Kidney (tissue), 14 donors: Measurements from ENCODE around the gene ZNF469. TPM values are rescaled to one million over a fixed set of nuclear protein-coding genes. Genes with fewer than 3 reads are reported as not detected.

ENCODE experiments used
- DNase-seq, 5 donors: peaks; one replicate each; pipeline ENCODE4 v3.0.0-alpha.2; 2013 to 2020
- FAIRE-seq: peaks from 2 replicates; lab custom pipeline; 2012; peaks lifted over from hg19 to GRCh38; lab: Jason Lieb, UNC
- H3K27ac ChIP-seq, 2 donors: one replicate each; pipeline ENCODE4 v1.7.0; 2013; ENCODE audit warnings: low read depth in 2 of 2, low read length in 2 of 2, inconsistent platforms in 1 of 2
- H3K27me3 ChIP-seq: one replicate; pipeline ENCODE4 v1.7.1; 2013; ENCODE audit warnings: low read length, inconsistent platforms; ENCODE audit not compliant: control insufficient read depth, insufficient read depth
- H3K36me3 ChIP-seq, 3 donors: one replicate each; pipeline versions ENCODE4 v1.7.0 to v1.7.1; 2013; ENCODE audit warnings: low read length in 3 of 3, control low read depth in 1 of 3, inconsistent platforms in 1 of 3; ENCODE audit not compliant: insufficient read depth in 3 of 3, control insufficient read depth in 2 of 3
- H3K4me1 ChIP-seq, 3 donors: one replicate each; pipeline versions ENCODE4 v1.7.0 to v1.7.1; 2013; ENCODE audit warnings: low read length in 3 of 3, inconsistent platforms in 1 of 3, low read depth in 1 of 3; ENCODE audit not compliant: control insufficient read depth in 2 of 3, insufficient read depth in 2 of 3
- H3K4me3 ChIP-seq, 3 donors: one replicate each; pipeline versions ENCODE4 v1.7.0 to v1.8.1; 2013; ENCODE audit warnings: low read length in 3 of 3, control low read depth in 1 of 3, inconsistent platforms in 1 of 3
- H3K9ac ChIP-seq, 3 donors: one replicate each; pipeline versions ENCODE4 v1.7.0 to v1.7.1; 2013; ENCODE audit warnings: low read length in 3 of 3, control low read depth in 1 of 3, inconsistent platforms in 1 of 3
- H3K9me3 ChIP-seq, 3 donors: one replicate each; pipeline versions ENCODE4 v1.7.0 to v1.7.1; 2013; ENCODE audit warnings: low read length in 3 of 3, control low read depth in 1 of 3, inconsistent platforms in 1 of 3; ENCODE audit not compliant: control insufficient read depth in 2 of 3, insufficient read depth in 1 of 3
- CTCF ChIP-seq: IDR thresholded peaks from 3 replicates; pipeline ENCODE4 v1.5.1; 2012; ENCODE audit warnings: mild to moderate bottlenecking, moderate library complexity, borderline replicate concordance; ENCODE audit not compliant: insufficient read depth; ENCODE audit errors: extremely low read depth
- intact Hi-C: fragments of 100-400 bp; cut with DNase I; formaldehyde crosslinking; loops from one replicate; pipeline ENCODE4 v1.11.1; 2022
- polyA plus RNA-seq: library from polyadenylated mRNA; stranded (reverse); fragments of 350-450 nt; fragmentation: Illumina TruSeq; extraction: RNeasy Lipid Tissue Mini Kit (QIAGEN cat#74804); gene quantifications from one replicate; pipeline ENCODE4 v1.2.3, GENCODE V29; 2014; ENCODE audit warnings: low read depth, low replicate concordance; ENCODE audit not compliant: insufficient read depth
- total RNA-seq: library from RNA; stranded (reverse); fragmentation: NEBNext Ultra II Directional; extraction: Animal tissue kit (Norgen Biotek cat#: 25700); gene quantifications from one replicate; pipeline ENCODE4 v1.2.1, GENCODE V29; 2021
- donor health status: control.
- donor health status: control.
- donor health status: control.
- donor health status: control.
- donor health status: control.
- donor health status: DM: yes; HTN: yes; CAD: no.
- donor health status: Normal renal cell carcinoma (clear cell type).

Gene ZNF469
- total and polyA plus RNA-seq, 2 donors from 2014 or later = 0.09 to 1.6 TPM

DNA sequence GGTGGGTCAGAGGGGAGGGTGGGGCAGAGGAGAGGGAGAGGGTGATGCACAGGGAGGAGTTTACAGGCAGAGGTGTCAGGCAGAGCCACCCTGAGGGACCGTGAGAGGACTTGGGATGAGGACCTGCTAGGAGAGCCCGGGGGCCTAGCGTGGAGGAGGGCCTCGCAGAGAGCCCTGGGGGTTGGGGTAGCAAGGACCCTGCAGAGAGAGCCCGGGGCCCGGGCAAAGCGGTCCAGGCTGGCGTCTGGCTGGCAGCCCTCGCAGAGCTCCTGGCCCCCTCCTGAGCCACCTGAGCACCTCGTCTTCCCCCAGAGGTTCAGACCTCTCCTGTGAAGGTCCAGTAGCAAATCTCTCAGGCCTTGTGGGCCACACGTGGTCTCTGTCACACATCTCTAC is 42.0 kb upstream of the ZNF469 start:
- H3K4me1 ChIP-seq = no peaks in the 10 kb centered on the region
- H3K27me3 ChIP-seq = no peaks in the 10 kb centered on the region
- peaks cover 0 to 3% (median 3%) of the 10 kb centered on the region in 3 donors for H3K9me3 ChIP-seq
- no peak for FAIRE-seq
- no peaks in the 10 kb centered on the region for H3K36me3 ChIP-seq
- TF ChIP-seq CTCF = no peak
- DNase-seq = peak in 1 of 5 donors; percentile 56
- H3K9ac ChIP-seq = no peak overlapping the region
- no peak overlapping the region for H3K27ac ChIP-seq
- intact Hi-C loops = no loop called here
- H3K4me3 ChIP-seq = no peak overlapping the region

- Histone ChIP-seq H3K4me1 (no peaks in the 10 kb centered on the region), H3K9me3 (peaks cover 0 to 3% (median 0%) of the 10 kb centered on the region in 3 donors), H3K4me3 (no peak overlapping the region), H3K9ac (no peak overlapping the region), H3K36me3 (no peaks in the 10 kb centered on the region), H3K27ac (no peak overlapping the region), H3K27me3 (no peaks in the 10 kb centered on the region)
- intact Hi-C loops = no loop called here
- peak in 1 of 5 donors; percentile 66 for DNase-seq
- FAIRE-seq = no peak
- no peak for TF ChIP-seq CTCF
These were observed 41.0 kb upstream of the ZNF469 start for GRCh38 chr16:88341551-88342290.

- Histone ChIP-seq H3K27me3 (no peaks in the 10 kb centered on the region), H3K4me1 (no peaks in the 10 kb centered on the region), H3K9ac (no peak overlapping the region), H3K27ac (no peak overlapping the region), H3K36me3 (no peaks in the 10 kb centered on the region), H3K4me3 (no peak overlapping the region), H3K9me3 (peaks cover 0 to 3% (median 0%) of the 10 kb centered on the region in 3 donors)
- intact Hi-C loops = no loop called here
- peak in 1 of 5 donors; percentile 46 for DNase-seq
- TF ChIP-seq CTCF = no peak
- FAIRE-seq = no peak
These were observed 40.3 kb upstream of the ZNF469 start for GRCh38 chr16:88342491-88342890.
